Measurements from ENCODE around the gene TMEM62. TPM values are rescaled to one million over a fixed set of nuclear protein-coding genes. Genes with fewer than 3 reads are reported as not detected.

The TMEM62 gene
- polyA plus RNA-seq, 1 donor: 9.8 TPM

GRCh38 chr15:43232289-43232874 is 99.0 kb downstream of the TMEM62 start:
- no peak for DNase-seq (ENCODE audit: low read depth)

Other genes starting within 250 kb of the TMEM62 start
- gene TTBK2, start 212.8 kb upstream of the TMEM62 start, polyA plus RNA-seq (ENCODE audit: insufficient read length): 13.2 TPM
- gene UBR1, start 27.5 kb upstream of the TMEM62 start, polyA plus RNA-seq (ENCODE audit: insufficient read length): 27.6 TPM
- gene CCNDBP1, start 51.8 kb downstream of the TMEM62 start, polyA plus RNA-seq (ENCODE audit: insufficient read length): 41.8 TPM
- 3.0 TPM for gene EPB42, start 87.4 kb downstream of the TMEM62 start, polyA plus RNA-seq (ENCODE audit: insufficient read length)
- 0.16 TPM for gene TGM5, start 133.3 kb downstream of the TMEM62 start, polyA plus RNA-seq (ENCODE audit: insufficient read length)
- not detected for gene TGM7, start 168.7 kb downstream of the TMEM62 start, polyA plus RNA-seq (ENCODE audit: insufficient read length)
- gene LCMT2, start 197.0 kb downstream of the TMEM62 start, polyA plus RNA-seq (ENCODE audit: insufficient read length): 5.0 TPM
- gene ZSCAN29, start 237.5 kb downstream of the TMEM62 start, polyA plus RNA-seq (ENCODE audit: insufficient read length): 14.4 TPM
- gene TUBGCP4, start 237.5 kb downstream of the TMEM62 start, polyA plus RNA-seq (ENCODE audit: insufficient read length): 13.1 TPM

Measured in forelimb muscle (tissue), 1 donor.